ENCODE results near the gene FCRL3. TPM values are rescaled to one million over a fixed set of nuclear protein-coding genes. Genes with fewer than 3 reads are reported as not detected.

Gene FCRL3
- total RNA-seq, 1 donor from 2014 or later, result not detected

GRCh38 chr1:157732755-157733154 is 32.2 kb upstream of the FCRL3 start:
- intact Hi-C loops (cut with DNase I), result no loop called here

DNA sequence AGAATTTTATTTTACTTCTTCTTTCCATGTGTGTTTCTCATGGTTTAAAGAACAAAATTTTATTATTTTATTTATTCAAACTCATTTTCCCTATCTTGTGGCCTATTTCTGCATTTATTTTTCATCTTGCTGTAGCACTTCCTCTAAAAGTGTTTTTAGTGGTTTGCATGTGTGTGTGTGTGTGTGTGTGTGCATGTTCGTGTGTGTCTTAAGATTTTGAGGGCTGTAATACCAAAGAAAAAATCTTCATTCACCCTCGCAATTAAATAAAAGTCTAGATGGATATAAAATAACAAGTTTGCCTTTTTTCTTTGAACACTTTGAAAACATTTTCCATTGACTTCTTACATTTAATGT is 24.6 kb upstream of the FCRL3 start:
- no peak for TF ChIP-seq POLR2AphosphoS5 (IDR thresholded peaks at IDR 0.05; ENCODE audit: insufficient read depth in 1 of 2, low read depth in 1 of 2)
- no peak for TF ChIP-seq POLR2A (IDR thresholded peaks at IDR 0.05)
- no peak for TF ChIP-seq CTCF (IDR thresholded peaks at IDR 0.05)
- Histone ChIP-seq H3K4me1 (no peaks in the 10 kb centered on the region), H3K9me3 (no peaks in the 10 kb centered on the region), H3K4me3 (no peak overlapping the region), H3K27ac (no peak overlapping the region), H3K27me3 (no peaks in the 10 kb centered on the region), H3K36me3 (no peaks in the 10 kb centered on the region)
- no peak for DNase-seq (ENCODE audit: extremely low spot score in 2 of 2)
- intact Hi-C loops (cut with DNase I), result no loop called here

More at GRCh38 chr1:157732755-157733154, 32.2 kb upstream of the FCRL3 start:
- Histone ChIP-seq H3K27ac (no peak overlapping the region), H3K4me3 (no peak overlapping the region), H3K4me1 (no peaks in the 10 kb centered on the region), H3K27me3 (no peaks in the 10 kb centered on the region), H3K9me3 (no peaks in the 10 kb centered on the region), H3K36me3 (no peaks in the 10 kb centered on the region)
- TF ChIP-seq POLR2A (IDR thresholded peaks at IDR 0.05), result no peak
- DNase-seq (ENCODE audit: extremely low spot score in 2 of 2), result no peak

GRCh38 chr1:157724537-157725220 is 24.1 kb upstream of the FCRL3 start:
- H3K36me3 ChIP-seq, result no peaks in the 10 kb centered on the region
- DNase-seq (ENCODE audit: extremely low spot score in 2 of 2), result no peak
- no peaks in the 10 kb centered on the region for H3K27me3 ChIP-seq
- TF ChIP-seq CTCF (IDR thresholded peaks at IDR 0.05) (no peak), POLR2AphosphoS5 (IDR thresholded peaks at IDR 0.05; ENCODE audit: insufficient read depth in 1 of 2, low read depth in 1 of 2) (no peak), POLR2A (IDR thresholded peaks at IDR 0.05) (no peak)
- H3K4me1 ChIP-seq, result no peaks in the 10 kb centered on the region
- intact Hi-C loops (cut with DNase I), result no loop called here
- no peaks in the 10 kb centered on the region for H3K9me3 ChIP-seq
- H3K27ac ChIP-seq, result no peak overlapping the region
- H3K4me3 ChIP-seq, result no peak overlapping the region

DNA sequence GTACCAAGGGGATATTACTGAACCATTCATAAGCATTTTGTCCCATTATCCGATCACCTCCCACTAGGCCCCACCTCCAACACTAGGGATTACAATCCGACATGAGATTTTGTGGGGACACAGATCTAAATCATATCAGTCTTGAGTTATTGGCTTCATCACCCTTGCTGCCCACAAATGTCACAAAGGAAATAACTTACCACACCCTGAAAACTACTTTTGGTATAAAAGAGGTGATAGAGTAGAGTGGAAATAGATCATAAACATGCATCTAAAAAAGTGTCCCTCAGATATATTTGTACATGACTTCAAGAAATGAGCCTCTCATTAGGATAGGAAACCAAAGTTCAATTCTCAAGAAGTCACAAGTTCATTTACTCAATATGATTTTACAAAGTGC is 22.6 kb upstream of the FCRL3 start:
- Histone ChIP-seq H3K27me3 (no peaks in the 10 kb centered on the region), H3K36me3 (no peaks in the 10 kb centered on the region), H3K4me1 (no peaks in the 10 kb centered on the region), H3K9me3 (no peaks in the 10 kb centered on the region), H3K4me3 (no peak overlapping the region), H3K27ac (no peak overlapping the region)
- no peak for DNase-seq (ENCODE audit: extremely low spot score in 2 of 2)
- TF ChIP-seq CTCF (IDR thresholded peaks at IDR 0.05) (no peak), POLR2A (IDR thresholded peaks at IDR 0.05) (no peak), POLR2AphosphoS5 (IDR thresholded peaks at IDR 0.05; ENCODE audit: insufficient read depth in 1 of 2, low read depth in 1 of 2) (no peak)
- intact Hi-C loops (cut with DNase I), result no loop called here

- Histone ChIP-seq H3K27ac (no peak overlapping the region), H3K4me3 (no peak overlapping the region), H3K27me3 (no peaks in the 10 kb centered on the region), H3K36me3 (no peaks in the 10 kb centered on the region), H3K9me3 (no peaks in the 10 kb centered on the region), H3K4me1 (no peaks in the 10 kb centered on the region)
- intact Hi-C loops (cut with DNase I), result no loop called here
- TF ChIP-seq CTCF (IDR thresholded peaks at IDR 0.05) (no peak), POLR2A (IDR thresholded peaks at IDR 0.05) (no peak), POLR2AphosphoS5 (IDR thresholded peaks at IDR 0.05; ENCODE audit: insufficient read depth in 1 of 2, low read depth in 1 of 2) (no peak)
- no peak for DNase-seq (ENCODE audit: extremely low spot score in 2 of 2)
These were observed 21.4 kb upstream of the FCRL3 start for GRCh38 chr1:157721985-157722384.
